AG04449 (cell line): ENCODE results near the gene RANBP3.

Experiments
- CTCF ChIA-PET: fragments of 350-600 bp; formaldehyde crosslinking; extraction: SDS; loops from one replicate; lab custom pipeline; 2021; ENCODE audit warnings: antibody characterized with exemption; lab: Yijun Ruan, JAX
- POLR2A ChIA-PET: fragments of 400-600, 350-600 bp; formaldehyde crosslinking; extraction: SDS; loops from one replicate; lab custom pipeline; 2020; ENCODE audit warnings: antibody characterized with exemption, inconsistent platforms; lab: Yijun Ruan, JAX
- DNase-seq: peaks from one replicate; pipeline ENCODE4 v3.0.0-alpha.2; 2010; ENCODE audit warnings: low read depth, low spot score
- H3K4me3 ChIP-seq: 2 replicates; pipeline ENCODE4 v1.5.1; 2011; ENCODE audit warnings: low read depth, mild to moderate bottlenecking, control low read depth, low read length
- TF ChIP-seq, protein P1 (sequence below): IDR thresholded peaks from one replicate; pipeline ENCODE4 v1.5.1; 2011; ENCODE audit warnings: mild to moderate bottlenecking, moderate library complexity, low read length, control low read depth, inconsistent platforms; ENCODE audit not compliant: insufficient read depth; ENCODE audit errors: missing control alignments

RANBP3 gene

GRCh38 chr19:6021878-6022569 lies 44.1 kb upstream of the RANBP3 start:
- no peak overlapping the region for H3K4me3 ChIP-seq
- ChIA-PET CTCF (interaction anchor here (0.7 to 4.1 kb wide), 42 partner anchors 9 to 309 kb away, joined by 3 to 122 read pairs (median 5); partner anchors contain the start of genes NRTN, RANBP3 and VMAC), POLR2A (interaction anchor here (0.6 kb wide), 1 partner anchor 290 kb away, joined by 3 read pairs; no protein-coding TSS in a partner anchor)
- DNase-seq = no peak
- TF ChIP-seq, protein P1, sequence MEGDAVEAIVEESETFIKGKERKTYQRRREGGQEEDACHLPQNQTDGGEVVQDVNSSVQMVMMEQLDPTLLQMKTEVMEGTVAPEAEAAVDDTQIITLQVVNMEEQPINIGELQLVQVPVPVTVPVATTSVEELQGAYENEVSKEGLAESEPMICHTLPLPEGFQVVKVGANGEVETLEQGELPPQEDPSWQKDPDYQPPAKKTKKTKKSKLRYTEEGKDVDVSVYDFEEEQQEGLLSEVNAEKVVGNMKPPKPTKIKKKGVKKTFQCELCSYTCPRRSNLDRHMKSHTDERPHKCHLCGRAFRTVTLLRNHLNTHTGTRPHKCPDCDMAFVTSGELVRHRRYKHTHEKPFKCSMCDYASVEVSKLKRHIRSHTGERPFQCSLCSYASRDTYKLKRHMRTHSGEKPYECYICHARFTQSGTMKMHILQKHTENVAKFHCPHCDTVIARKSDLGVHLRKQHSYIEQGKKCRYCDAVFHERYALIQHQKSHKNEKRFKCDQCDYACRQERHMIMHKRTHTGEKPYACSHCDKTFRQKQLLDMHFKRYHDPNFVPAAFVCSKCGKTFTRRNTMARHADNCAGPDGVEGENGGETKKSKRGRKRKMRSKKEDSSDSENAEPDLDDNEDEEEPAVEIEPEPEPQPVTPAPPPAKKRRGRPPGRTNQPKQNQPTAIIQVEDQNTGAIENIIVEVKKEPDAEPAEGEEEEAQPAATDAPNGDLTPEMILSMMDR = peak; percentile 78

DNA sequence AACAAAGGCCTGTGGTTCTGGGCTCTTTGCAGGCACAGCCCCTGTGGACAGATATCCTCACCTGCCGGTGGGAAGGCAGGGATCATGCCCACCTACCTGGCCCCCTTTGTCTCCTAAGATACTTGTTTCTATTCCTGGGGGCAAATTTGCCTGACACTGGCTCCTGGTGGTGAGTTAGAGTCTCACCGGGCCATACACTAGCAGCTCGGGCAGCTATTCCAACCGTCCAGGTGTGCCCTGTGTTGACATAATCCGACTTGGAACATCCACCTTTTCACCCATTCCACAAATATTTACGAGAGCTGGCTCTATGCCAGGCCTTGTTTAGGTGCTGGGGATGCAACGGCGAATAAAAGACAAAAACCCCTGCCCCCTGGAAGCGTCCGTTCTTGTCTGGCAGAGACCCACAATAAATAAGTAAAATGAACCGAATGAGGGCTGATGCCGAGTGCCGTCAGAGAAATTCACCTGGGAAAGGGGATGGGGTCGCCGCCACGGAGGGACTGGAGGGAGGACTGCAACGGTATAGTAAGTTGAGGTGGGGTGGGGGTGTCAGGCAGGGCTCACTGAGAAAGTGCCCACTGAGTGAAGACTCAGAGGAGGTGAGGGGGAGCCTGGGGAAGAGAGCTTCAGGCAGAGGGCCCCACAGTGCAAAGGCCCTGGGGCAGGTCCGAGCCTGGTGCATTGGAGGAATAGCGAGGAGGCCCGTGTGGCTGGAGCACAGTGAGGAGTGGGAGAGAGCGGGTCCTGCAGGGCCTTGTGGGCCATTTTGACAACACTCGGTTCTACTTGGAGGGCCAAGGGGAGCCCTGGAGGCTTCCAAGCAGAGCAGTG lies 43.2 kb upstream of the RANBP3 start:
- no peak overlapping the region for H3K4me3 ChIP-seq
- POLR2A ChIA-PET = no interaction called here
- CTCF ChIA-PET = interaction anchor here (0.7 to 4.1 kb wide), 16 partner anchors 8 to 217 kb away, joined by 3 to 122 read pairs (median 10); partner anchors contain the start of genes NRTN and RANBP3
- TF ChIP-seq, protein P1 = no peak
- no peak for DNase-seq

GRCh38 chr19:6020166-6020882 lies 42.4 kb upstream of the RANBP3 start:
- TF ChIP-seq, protein P1 = no peak
- POLR2A ChIA-PET = no interaction called here
- CTCF ChIA-PET = interaction anchor here (2.1 to 4.1 kb wide), 3 partner anchors 28 to 216 kb away, joined by 4 to 122 read pairs (median 42); partner anchors contain the start of gene NRTN
- DNase-seq = no peak
- no peak overlapping the region for H3K4me3 ChIP-seq

GRCh38 chr19:6018786-6019185 lies 40.8 kb upstream of the RANBP3 start:
- CTCF ChIA-PET = interaction anchor here (1.1 to 3.7 kb wide), 9 partner anchors 10 to 215 kb away, joined by 3 to 27 read pairs (median 3); partner anchors contain the start of gene NRTN
- no peak overlapping the region for H3K4me3 ChIP-seq
- TF ChIP-seq, protein P1 = peak; percentile 19
- no peak for DNase-seq
- POLR2A ChIA-PET = no interaction called here

- no peak for DNase-seq
- ChIA-PET CTCF (interaction anchor here (0.9 to 3.7 kb wide), 7 partner anchors 8 to 213 kb away, joined by 3 to 27 read pairs (median 3); partner anchors contain the start of gene NRTN), POLR2A (interaction anchor here (0.6 kb wide), 1 partner anchor 8 kb away, joined by 3 read pairs; no protein-coding TSS in a partner anchor)
- TF ChIP-seq, protein P1 = no peak
- H3K4me3 ChIP-seq = no peak overlapping the region
Measured at GRCh38 chr19:6017576-6017975, 39.6 kb upstream of the RANBP3 start.
